NCI-H1048 (cell line): ENCODE measurements around the gene ZFP92.

ENCODE experiments used
- DNase-seq: peaks from one replicate; lab custom pipeline; 2025; lab: John Stamatoyannopoulos, UW

Gene ZFP92

GRCh38 chrX:153408221-153408721 is 3.0 kb upstream of the ZFP92 start:
- DNase-seq: no peak

GRCh38 chrX:153408871-153409351 is 2.4 kb upstream of the ZFP92 start:
- DNase-seq: no peak

GRCh38 chrX:153409414-153410101 is 1.7 kb upstream of the ZFP92 start:
- no peak for DNase-seq

GRCh38 chrX:153410373-153410772 is 899 bp upstream of the ZFP92 start:
- no peak for DNase-seq

GRCh38 chrX:153410888-153411254 is 401 bp upstream of the ZFP92 start:
- DNase-seq: no peak

GRCh38 chrX:153411988-153412574 is 809 bp downstream of the ZFP92 start:
- DNase-seq: no peak

GRCh38 chrX:153412746-153413720 is 1.8 kb downstream of the ZFP92 start:
- DNase-seq: no peak

- DNase-seq: no peak
These were observed 2.5 kb downstream of the ZFP92 start for GRCh38 chrX:153413731-153414130.

GRCh38 chrX:153414856-153415510 is 3.7 kb downstream of the ZFP92 start:
- no peak for DNase-seq

GRCh38 chrX:153416781-153417450 is 5.6 kb downstream of the ZFP92 start:
- DNase-seq: no peak

- no peak for DNase-seq
These were observed 6.4 kb downstream of the ZFP92 start for GRCh38 chrX:153417637-153418036.

- no peak for DNase-seq
These were observed 9.8 kb downstream of the ZFP92 start for GRCh38 chrX:153420851-153421599.

GRCh38 chrX:153421856-153422255 is 10.6 kb downstream of the ZFP92 start:
- no peak for DNase-seq

- DNase-seq: no peak
These were observed 12.4 kb downstream of the ZFP92 start for GRCh38 chrX:153423652-153424051.

- DNase-seq: no peak
These were observed 14.9 kb downstream of the ZFP92 start for GRCh38 chrX:153426204-153426603.

- no peak for DNase-seq
These were observed 19.5 kb downstream of the ZFP92 start for GRCh38 chrX:153430796-153431195.

- DNase-seq: no peak
These were observed 21.9 kb downstream of the ZFP92 start for GRCh38 chrX:153433161-153433680.

GRCh38 chrX:153433781-153434285 is 22.6 kb downstream of the ZFP92 start:
- DNase-seq: no peak

GRCh38 chrX:153434801-153435200 is 23.5 kb downstream of the ZFP92 start:
- DNase-seq: no peak

GRCh38 chrX:153435845-153436244 is 24.6 kb downstream of the ZFP92 start:
- DNase-seq: no peak
